HG02610 (cell line): ENCODE measurements around the gene LOX.
"Not testable (repeated sequence)": the region's sequence is repeated elsewhere in the genome, so short reads cannot be mapped to it uniquely, and the experiment has no call there.

Experiments
- ATAC-seq: cut with Tn5 transposase; IDR thresholded peaks from one replicate; pipeline ENCODE4 v1.9.1; 2021; ENCODE audit warnings: mild to moderate bottlenecking, moderate library complexity; ENCODE audit not compliant: unreplicated experiment

LOX gene

GRCh38 chr5:122099060-122099790 is 21.2 kb upstream of the LOX start:
- no peak for ATAC-seq

- ATAC-seq: no peak
Observed at GRCh38 chr5:122097391-122097790, 19.3 kb upstream of the LOX start.

GRCh38 chr5:122095158-122095557 is 17.1 kb upstream of the LOX start:
- ATAC-seq: no peak

GRCh38 chr5:122094251-122094650 is 16.2 kb upstream of the LOX start:
- not testable (repeated sequence) for ATAC-seq

GRCh38 chr5:122093415-122094180 is 15.5 kb upstream of the LOX start:
- no peak for ATAC-seq

GRCh38 chr5:122091936-122092600 is 14.0 kb upstream of the LOX start:
- no peak for ATAC-seq

GRCh38 chr5:122089096-122090013 is 11.3 kb upstream of the LOX start:
- ATAC-seq: no peak

- ATAC-seq: no peak
Observed at GRCh38 chr5:122085041-122085440, 7.0 kb upstream of the LOX start.

- no peak for ATAC-seq
Observed at GRCh38 chr5:122083535-122083934, 5.5 kb upstream of the LOX start.

GRCh38 chr5:122081541-122081940 is 3.5 kb upstream of the LOX start:
- ATAC-seq: no peak

GRCh38 chr5:122077366-122078115 is 518 bp downstream of the LOX start:
- peak; percentile 34 for ATAC-seq

GRCh38 chr5:122076669-122077365 is 1.2 kb downstream of the LOX start:
- ATAC-seq: peak; percentile 39

- no peak for ATAC-seq
Observed at GRCh38 chr5:122076050-122076461, 2.0 kb downstream of the LOX start.

GRCh38 chr5:122073864-122074263 is 4.2 kb downstream of the LOX start:
- no peak for ATAC-seq

GRCh38 chr5:122073018-122073417 is 5.0 kb downstream of the LOX start:
- no peak for ATAC-seq

GRCh38 chr5:122067390-122067789 is 10.7 kb downstream of the LOX start:
- no peak for ATAC-seq

GRCh38 chr5:122064992-122065391 is 13.1 kb downstream of the LOX start:
- ATAC-seq: no peak

- no peak for ATAC-seq
Observed at GRCh38 chr5:122063836-122064235, 14.2 kb downstream of the LOX start.

- ATAC-seq: no peak
Observed at GRCh38 chr5:122062205-122062604, 15.9 kb downstream of the LOX start.
